WTC11 (cell line): ENCODE data around the gene ZNF76. TPM values are rescaled to one million over a fixed set of nuclear protein-coding genes. Genes with fewer than 3 reads are reported as not detected.

Source experiments
- ATAC-seq: fragments of 200-7000 bp; cut with Tn5 transposase; 2 replicates; pipeline ENCODE4 v1.10.0; 2021; ENCODE audit warnings: mild to moderate bottlenecking, moderate library complexity
- CTCF ChIA-PET: fragments of 300-600 bp; sonication (Branson Sonifier 250); formaldehyde crosslinking; loops from one replicate; lab custom pipeline; 2021; ENCODE audit warnings: antibody characterized with exemption; lab: Charles Lee
- POLR2A ChIA-PET: fragments of 350-600 bp; sonication (Branson Sonifier 250); formaldehyde crosslinking; loops from one replicate; lab custom pipeline; 2021; ENCODE audit warnings: antibody characterized with exemption; lab: Charles Lee
- DNase-seq: peaks from one replicate; pipeline ENCODE4 v3.0.0; 2021; ENCODE audit warnings: low spot score
- H3K27ac Mint-ChIP-seq: 2 replicates; pipeline ENCODE4 v1.8.0; 2021; ENCODE audit warnings: mixed read lengths
- H3K27me3 Mint-ChIP-seq: 2 replicates; pipeline ENCODE4 v1.8.0; 2021; ENCODE audit warnings: low read depth, mild to moderate bottlenecking, moderate library complexity, mixed read lengths
- H3K36me3 Mint-ChIP-seq: 2 replicates; pipeline ENCODE4 v1.8.0; 2021; ENCODE audit warnings: mixed read lengths
- H3K4me1 Mint-ChIP-seq: 2 replicates; pipeline ENCODE4 v1.8.0; 2022; ENCODE audit warnings: mixed read lengths
- H3K4me3 Mint-ChIP-seq: 2 replicates; pipeline ENCODE4 v1.8.0; 2021; ENCODE audit warnings: mild to moderate bottlenecking, moderate library complexity, mixed read lengths
- H3K9me3 Mint-ChIP-seq: 2 replicates; pipeline ENCODE4 v1.8.0; 2021; ENCODE audit warnings: mixed read lengths
- ATF1 ChIP-seq: sonication (generic); formaldehyde crosslinking; IDR thresholded peaks from 2 replicates; pipeline ENCODE4 v1.8.1; 2023; ENCODE audit warnings: mild to moderate bottlenecking, moderate library complexity, missing genetic modification reagents
- CTCF ChIP-seq: fragments of 200-600 bp; IDR thresholded peaks from 2 replicates; pipeline ENCODE4 v1.8.0; 2022; ENCODE audit warnings: antibody characterized with exemption
- ELF4 ChIP-seq: sonication (generic); formaldehyde crosslinking; IDR thresholded peaks from 2 replicates; pipeline ENCODE4 v1.8.1; 2022; ENCODE audit warnings: low read depth, mild to moderate bottlenecking, moderate library complexity, missing genetic modification reagents
- FOXJ3 ChIP-seq: sonication (generic); formaldehyde crosslinking; IDR thresholded peaks from 2 replicates; pipeline ENCODE4 v1.9.0; 2021; ENCODE audit warnings: missing genetic modification reagents, mild to moderate bottlenecking, borderline replicate concordance
- FOXK1 ChIP-seq: sonication (generic); formaldehyde crosslinking; IDR thresholded peaks from 2 replicates; pipeline ENCODE4 v1.8.0; 2022; ENCODE audit warnings: mild to moderate bottlenecking, moderate library complexity, missing genetic modification reagents
- JUN ChIP-seq: sonication (generic); formaldehyde crosslinking; IDR thresholded peaks from 2 replicates; pipeline ENCODE4 v1.8.0; 2023; ENCODE audit warnings: mild to moderate bottlenecking, missing genetic modification reagents
- SP1 ChIP-seq: sonication (generic); formaldehyde crosslinking; conservative IDR thresholded peaks from 2 replicates; pipeline ENCODE4 v1.8.1; 2022; ENCODE audit warnings: missing genetic modification reagents
- TEAD1 ChIP-seq: sonication (generic); formaldehyde crosslinking; IDR thresholded peaks from 2 replicates; pipeline ENCODE4 v1.8.0; 2022; ENCODE audit warnings: mild to moderate bottlenecking, missing genetic modification reagents
- ZMAT4 ChIP-seq: fragments of 250-450 bp; sonication (Bioruptor Pico); IDR thresholded peaks from 2 replicates; pipeline ENCODE4 v1.9.0; 2021; ENCODE audit warnings: mild to moderate bottlenecking
- total RNA-seq: library from RNA; stranded (reverse); gene quantifications from 3 replicates; pipeline ENCODE4 v1.2.3, GENCODE V29; 2021
- TF ChIP-seq, protein P1 (sequence below): fragments of 250-450 bp; sonication (Bioruptor Pico); conservative IDR thresholded peaks from 2 replicates; pipeline ENCODE4 v1.9.0; 2021; ENCODE audit warnings: mild to moderate bottlenecking
- TF ChIP-seq, protein P2 (sequence below): sonication (generic); formaldehyde crosslinking; IDR thresholded peaks from 2 replicates; pipeline ENCODE4 v1.8.0; 2022; ENCODE audit warnings: mild to moderate bottlenecking, missing genetic modification reagents
- TF ChIP-seq, protein P3 (sequence below): sonication (generic); formaldehyde crosslinking; IDR thresholded peaks from 2 replicates; pipeline ENCODE4 v1.8.0; 2022; ENCODE audit warnings: missing genetic modification reagents
- TF ChIP-seq, protein P4 (sequence below): sonication (generic); formaldehyde crosslinking; IDR thresholded peaks from 2 replicates; pipeline ENCODE4 v1.8.1; 2022; ENCODE audit warnings: mild to moderate bottlenecking, moderate library complexity, missing genetic modification reagents

The ZNF76 gene
- total RNA-seq, 1 experiment from 2014 or later: 25.8 TPM

GRCh38 chr6:35240838-35241801 lies 18.4 kb upstream of the ZNF76 start:
- TF ChIP-seq ZMAT4 (CRISPR knock-in tag): no peak
- TF ChIP-seq FOXK1 (CRISPR knock-in tag): peak; percentile 20; the same call in 1 of the 2 replicates
- TF ChIP-seq JUN (CRISPR knock-in tag): no peak
- no peak for TF ChIP-seq SP1
- TF ChIP-seq FOXJ3 (CRISPR knock-in tag): no peak
- peak; percentile 13; the same call in 1 of the 2 replicates for TF ChIP-seq TEAD1 (CRISPR knock-in tag)
- TF ChIP-seq ELF4 (CRISPR knock-in tag): no peak
- peak; percentile 98 for TF ChIP-seq CTCF
- TF ChIP-seq, protein P1, sequence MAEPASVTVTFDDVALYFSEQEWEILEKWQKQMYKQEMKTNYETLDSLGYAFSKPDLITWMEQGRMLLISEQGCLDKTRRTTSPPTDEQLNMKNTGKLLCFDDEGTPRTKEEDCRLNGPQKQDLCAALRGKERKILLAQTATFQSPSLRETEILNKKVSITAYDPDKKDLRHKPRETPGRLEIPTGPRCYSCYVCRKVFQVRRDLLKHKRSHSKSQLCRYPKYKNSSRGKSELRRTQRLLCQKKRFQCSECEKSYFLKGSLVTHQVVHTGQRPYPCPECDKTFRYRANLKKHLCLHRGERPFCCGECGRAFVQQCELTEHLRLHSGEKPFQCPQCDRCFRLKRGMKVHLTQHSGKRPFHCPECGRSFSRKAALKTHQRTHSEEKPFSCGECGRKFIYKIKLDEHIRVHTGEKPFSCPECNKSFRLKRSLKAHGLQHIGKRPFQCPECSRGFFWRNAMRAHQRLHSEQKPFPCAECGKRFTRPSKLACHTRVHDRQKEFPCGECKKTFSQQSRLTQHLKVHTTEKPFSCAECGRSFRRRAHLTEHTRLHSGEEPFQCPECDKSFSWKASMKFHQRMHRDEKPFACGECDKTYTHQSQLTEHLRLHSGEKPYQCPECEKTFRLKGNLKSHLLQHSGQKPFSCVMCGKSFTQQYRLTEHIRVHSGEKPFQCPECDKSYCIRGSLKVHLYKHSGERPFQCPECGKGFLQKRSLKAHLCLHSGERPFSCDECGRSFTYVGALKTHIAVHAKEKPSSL: no peak
- TF ChIP-seq, protein P2, sequence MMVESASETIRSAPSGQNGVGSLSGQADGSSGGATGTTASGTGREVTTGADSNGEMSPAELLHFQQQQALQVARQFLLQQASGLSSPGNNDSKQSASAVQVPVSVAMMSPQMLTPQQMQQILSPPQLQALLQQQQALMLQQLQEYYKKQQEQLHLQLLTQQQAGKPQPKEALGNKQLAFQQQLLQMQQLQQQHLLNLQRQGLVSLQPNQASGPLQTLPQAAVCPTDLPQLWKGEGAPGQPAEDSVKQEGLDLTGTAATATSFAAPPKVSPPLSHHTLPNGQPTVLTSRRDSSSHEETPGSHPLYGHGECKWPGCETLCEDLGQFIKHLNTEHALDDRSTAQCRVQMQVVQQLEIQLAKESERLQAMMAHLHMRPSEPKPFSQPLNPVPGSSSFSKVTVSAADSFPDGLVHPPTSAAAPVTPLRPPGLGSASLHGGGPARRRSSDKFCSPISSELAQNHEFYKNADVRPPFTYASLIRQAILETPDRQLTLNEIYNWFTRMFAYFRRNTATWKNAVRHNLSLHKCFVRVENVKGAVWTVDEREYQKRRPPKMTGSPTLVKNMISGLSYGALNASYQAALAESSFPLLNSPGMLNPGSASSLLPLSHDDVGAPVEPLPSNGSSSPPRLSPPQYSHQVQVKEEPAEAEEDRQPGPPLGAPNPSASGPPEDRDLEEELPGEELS (CRISPR knock-in tag): no peak
- TF ChIP-seq ATF1 (CRISPR knock-in tag): no peak
- TF ChIP-seq, protein P3, sequence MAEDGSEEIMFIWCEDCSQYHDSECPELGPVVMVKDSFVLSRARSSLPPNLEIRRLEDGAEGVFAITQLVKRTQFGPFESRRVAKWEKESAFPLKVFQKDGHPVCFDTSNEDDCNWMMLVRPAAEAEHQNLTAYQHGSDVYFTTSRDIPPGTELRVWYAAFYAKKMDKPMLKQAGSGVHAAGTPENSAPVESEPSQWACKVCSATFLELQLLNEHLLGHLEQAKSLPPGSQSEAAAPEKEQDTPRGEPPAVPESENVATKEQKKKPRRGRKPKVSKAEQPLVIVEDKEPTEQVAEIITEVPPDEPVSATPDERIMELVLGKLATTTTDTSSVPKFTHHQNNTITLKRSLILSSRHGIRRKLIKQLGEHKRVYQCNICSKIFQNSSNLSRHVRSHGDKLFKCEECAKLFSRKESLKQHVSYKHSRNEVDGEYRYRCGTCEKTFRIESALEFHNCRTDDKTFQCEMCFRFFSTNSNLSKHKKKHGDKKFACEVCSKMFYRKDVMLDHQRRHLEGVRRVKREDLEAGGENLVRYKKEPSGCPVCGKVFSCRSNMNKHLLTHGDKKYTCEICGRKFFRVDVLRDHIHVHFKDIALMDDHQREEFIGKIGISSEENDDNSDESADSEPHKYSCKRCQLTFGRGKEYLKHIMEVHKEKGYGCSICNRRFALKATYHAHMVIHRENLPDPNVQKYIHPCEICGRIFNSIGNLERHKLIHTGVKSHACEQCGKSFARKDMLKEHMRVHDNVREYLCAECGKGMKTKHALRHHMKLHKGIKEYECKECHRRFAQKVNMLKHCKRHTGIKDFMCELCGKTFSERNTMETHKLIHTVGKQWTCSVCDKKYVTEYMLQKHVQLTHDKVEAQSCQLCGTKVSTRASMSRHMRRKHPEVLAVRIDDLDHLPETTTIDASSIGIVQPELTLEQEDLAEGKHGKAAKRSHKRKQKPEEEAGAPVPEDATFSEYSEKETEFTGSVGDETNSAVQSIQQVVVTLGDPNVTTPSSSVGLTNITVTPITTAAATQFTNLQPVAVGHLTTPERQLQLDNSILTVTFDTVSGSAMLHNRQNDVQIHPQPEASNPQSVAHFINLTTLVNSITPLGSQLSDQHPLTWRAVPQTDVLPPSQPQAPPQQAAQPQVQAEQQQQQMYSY: no peak
- TF ChIP-seq, protein P4, sequence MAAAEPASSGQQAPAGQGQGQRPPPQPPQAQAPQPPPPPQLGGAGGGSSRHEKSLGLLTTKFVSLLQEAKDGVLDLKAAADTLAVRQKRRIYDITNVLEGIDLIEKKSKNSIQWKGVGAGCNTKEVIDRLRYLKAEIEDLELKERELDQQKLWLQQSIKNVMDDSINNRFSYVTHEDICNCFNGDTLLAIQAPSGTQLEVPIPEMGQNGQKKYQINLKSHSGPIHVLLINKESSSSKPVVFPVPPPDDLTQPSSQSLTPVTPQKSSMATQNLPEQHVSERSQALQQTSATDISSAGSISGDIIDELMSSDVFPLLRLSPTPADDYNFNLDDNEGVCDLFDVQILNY (CRISPR knock-in tag): no peak
- Mint-ChIP-seq H3K4me3 (no peak overlapping the region), H3K27ac (no peak overlapping the region), H3K4me1 (peaks cover 52% of the 10 kb centered on the region), H3K36me3 (peaks cover 2% of the 10 kb centered on the region; the same call in 1 of the 2 replicates), H3K9me3 (no peaks in the 10 kb centered on the region), H3K27me3 (peaks cover 48% of the 10 kb centered on the region)
- ATAC-seq (peak; percentile 70), DNase-seq (peak; percentile 95)
- CTCF ChIA-PET: interaction anchor here (0.5 to 8.0 kb wide), 54 partner anchors 8 to 695 kb away, joined by 3 to 107 read pairs (median 4); partner anchors contain the start of genes SCUBE3, TAF11, TCP11 and ZNF76
- POLR2A ChIA-PET: interaction anchor here (0.7 to 1.3 kb wide), 2 partner anchors 62 to 93 kb away, joined by 3 to 4 read pairs; no protein-coding TSS in a partner anchor
